ENCODE measurements around the gene SESN1.
"Not testable (repeated sequence)": the region's sequence is repeated elsewhere in the genome, so short reads cannot be mapped to it uniquely, and the experiment has no call there.

The SESN1 gene

GRCh38 chr6:109121411-109121810 is 26.8 kb upstream of the SESN1 start:
- Histone ChIP-seq H3K27ac (no peak overlapping the region), H3K4me3 (no peak overlapping the region), H3K9me3 (ENCODE audit: low read depth, low read length) (no peaks in the 10 kb centered on the region), H3K9ac (ENCODE audit: insufficient read length) (no peak overlapping the region), H3K36me3 (ENCODE audit: insufficient read depth, low read length) (no peaks in the 10 kb centered on the region)
- TF ChIP-seq FOXP2 (optimal IDR thresholded peaks at IDR 0.05; ENCODE audit: control extremely low read depth, extremely low read length, insufficient read depth) = no peak
- TF ChIP-seq POLR2AphosphoS5 (IDR thresholded peaks at IDR 0.05; ENCODE audit: borderline replicate concordance, low read depth, low read length) = no peak
- TF ChIP-seq EZH2 (IDR thresholded peaks at IDR 0.05) = no peak
- no peak for DNase-seq (ENCODE audit: low read depth, low spot score)

DNA sequence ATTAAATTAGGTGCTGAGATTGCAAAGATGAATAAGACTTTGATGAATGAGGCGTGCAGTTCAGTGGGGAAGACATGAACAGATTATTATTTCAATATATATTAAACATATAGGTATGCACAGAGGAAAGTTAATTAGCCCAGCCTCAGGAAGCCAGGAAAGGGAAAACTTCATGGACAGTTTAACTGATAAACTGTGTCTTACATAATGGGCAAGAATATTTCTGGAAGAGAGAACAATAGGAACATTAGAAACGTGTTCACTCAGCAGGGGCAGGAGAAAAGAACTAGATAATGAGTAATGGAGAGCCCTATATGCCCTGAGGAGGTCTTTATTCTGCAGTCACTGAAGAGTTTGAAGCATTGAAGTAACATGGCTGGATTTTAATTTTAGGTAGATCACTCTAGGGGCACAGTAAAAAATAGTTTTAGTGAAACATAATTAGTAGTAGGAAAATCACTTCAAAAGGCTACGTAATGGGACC is 24.3 kb upstream of the SESN1 start:
- Histone ChIP-seq H3K36me3 (ENCODE audit: insufficient read depth, low read length) (no peaks in the 10 kb centered on the region), H3K9me3 (ENCODE audit: low read depth, low read length) (no peaks in the 10 kb centered on the region), H3K9ac (ENCODE audit: insufficient read length) (no peak overlapping the region), H3K27ac (no peak overlapping the region), H3K4me3 (no peak overlapping the region)
- DNase-seq (ENCODE audit: low read depth, low spot score) = no peak
- TF ChIP-seq POLR2AphosphoS5 (IDR thresholded peaks at IDR 0.05; ENCODE audit: borderline replicate concordance, low read depth, low read length) = no peak
- no peak for TF ChIP-seq FOXP2 (optimal IDR thresholded peaks at IDR 0.05; ENCODE audit: control extremely low read depth, extremely low read length, insufficient read depth)
- no peak for TF ChIP-seq EZH2 (IDR thresholded peaks at IDR 0.05)

GRCh38 chr6:109118337-109118736 is 23.7 kb upstream of the SESN1 start:
- H3K36me3 ChIP-seq (ENCODE audit: insufficient read depth, low read length) = no peaks in the 10 kb centered on the region
- no peak overlapping the region for H3K27ac ChIP-seq
- no peak overlapping the region for H3K9ac ChIP-seq (ENCODE audit: insufficient read length)
- H3K4me3 ChIP-seq = no peak overlapping the region
- no peak for DNase-seq (ENCODE audit: low read depth, low spot score)
- no peaks in the 10 kb centered on the region for H3K9me3 ChIP-seq (ENCODE audit: low read depth, low read length)
- TF ChIP-seq EZH2 (IDR thresholded peaks at IDR 0.05) = no peak
- no peak for TF ChIP-seq POLR2AphosphoS5 (IDR thresholded peaks at IDR 0.05; ENCODE audit: borderline replicate concordance, low read depth, low read length)
- no peak for TF ChIP-seq FOXP2 (optimal IDR thresholded peaks at IDR 0.05; ENCODE audit: control extremely low read depth, extremely low read length, insufficient read depth)

GRCh38 chr6:109117346-109118035 is 22.8 kb upstream of the SESN1 start:
- Histone ChIP-seq H3K27ac (no peak overlapping the region), H3K36me3 (ENCODE audit: insufficient read depth, low read length) (no peaks in the 10 kb centered on the region), H3K9me3 (ENCODE audit: low read depth, low read length) (no peaks in the 10 kb centered on the region), H3K4me3 (no peak overlapping the region), H3K9ac (ENCODE audit: insufficient read length) (no peak overlapping the region)
- TF ChIP-seq EZH2 (IDR thresholded peaks at IDR 0.05) = no peak
- TF ChIP-seq POLR2AphosphoS5 (IDR thresholded peaks at IDR 0.05; ENCODE audit: borderline replicate concordance, low read depth, low read length) = no peak
- no peak for TF ChIP-seq FOXP2 (optimal IDR thresholded peaks at IDR 0.05; ENCODE audit: control extremely low read depth, extremely low read length, insufficient read depth)
- DNase-seq (ENCODE audit: low read depth, low spot score) = no peak

- not testable (repeated sequence) for DNase-seq (ENCODE audit: low read depth, low spot score); H3K27ac ChIP-seq; H3K9ac ChIP-seq (ENCODE audit: insufficient read length); H3K9me3 ChIP-seq (ENCODE audit: low read depth, low read length); H3K36me3 ChIP-seq (ENCODE audit: insufficient read depth, low read length); H3K4me3 ChIP-seq
These were observed 18.0 kb upstream of the SESN1 start for GRCh38 chr6:109112663-109113062.

- H3K9ac ChIP-seq (ENCODE audit: insufficient read length); H3K9me3 ChIP-seq (ENCODE audit: low read depth, low read length); H3K4me3 ChIP-seq; DNase-seq (ENCODE audit: low read depth, low spot score); H3K27ac ChIP-seq: not testable (repeated sequence)
- peaks cover 11% of the 10 kb centered on the region; the same call in 1 of the 2 replicates for H3K36me3 ChIP-seq (ENCODE audit: insufficient read depth, low read length)
These were observed 15.0 kb upstream of the SESN1 start for GRCh38 chr6:109109663-109110062.

GRCh38 chr6:109105681-109106080 is 11.0 kb upstream of the SESN1 start:
- no peak for DNase-seq (ENCODE audit: low read depth, low spot score)
- Histone ChIP-seq H3K27ac (no peak overlapping the region), H3K9ac (ENCODE audit: insufficient read length) (no peak overlapping the region), H3K36me3 (ENCODE audit: insufficient read depth, low read length) (peaks cover 18% of the 10 kb centered on the region; the same call in 1 of the 2 replicates), H3K4me3 (no peak overlapping the region), H3K9me3 (ENCODE audit: low read depth, low read length) (no peaks in the 10 kb centered on the region; the same call in 1 of the 2 replicates)
- no peak for TF ChIP-seq POLR2AphosphoS5 (IDR thresholded peaks at IDR 0.05; ENCODE audit: borderline replicate concordance, low read depth, low read length)
- TF ChIP-seq FOXP2 (optimal IDR thresholded peaks at IDR 0.05; ENCODE audit: control extremely low read depth, extremely low read length, insufficient read depth) = no peak
- no peak for TF ChIP-seq EZH2 (IDR thresholded peaks at IDR 0.05)

DNA sequence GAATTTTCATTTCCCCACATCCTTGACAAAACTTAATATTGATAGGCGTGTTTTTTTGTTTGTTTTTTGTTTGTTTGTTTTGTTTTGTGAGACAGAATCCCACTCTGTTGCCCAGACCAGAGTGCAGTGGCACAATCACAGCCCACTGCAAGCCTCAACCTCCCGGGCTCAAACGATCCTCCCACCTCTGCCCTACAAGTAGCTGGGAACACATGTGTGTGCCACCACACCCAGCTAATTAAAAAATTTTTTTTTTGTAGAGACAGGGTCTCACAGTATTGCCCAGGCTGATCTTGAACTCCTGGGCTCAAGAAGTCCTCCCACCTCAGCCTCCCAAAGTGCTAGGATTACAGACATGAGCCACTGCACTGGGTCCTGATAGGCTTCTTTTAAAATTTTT is 9.9 kb upstream of the SESN1 start:
- Histone ChIP-seq H3K9me3 (ENCODE audit: low read depth, low read length) (no peaks in the 10 kb centered on the region; the same call in 1 of the 2 replicates), H3K4me3 (no peak overlapping the region), H3K36me3 (ENCODE audit: insufficient read depth, low read length) (peaks cover 22% of the 10 kb centered on the region), H3K27ac (no peak overlapping the region), H3K9ac (ENCODE audit: insufficient read length) (no peak overlapping the region)
- no peak for DNase-seq (ENCODE audit: low read depth, low spot score)
- no peak for TF ChIP-seq FOXP2 (optimal IDR thresholded peaks at IDR 0.05; ENCODE audit: control extremely low read depth, extremely low read length, insufficient read depth)
- no peak for TF ChIP-seq EZH2 (IDR thresholded peaks at IDR 0.05)
- no peak for TF ChIP-seq POLR2AphosphoS5 (IDR thresholded peaks at IDR 0.05; ENCODE audit: borderline replicate concordance, low read depth, low read length)

- Histone ChIP-seq H3K9ac (ENCODE audit: insufficient read length) (no peak overlapping the region), H3K27ac (no peak overlapping the region), H3K36me3 (ENCODE audit: insufficient read depth, low read length) (peaks cover 20% of the 10 kb centered on the region), H3K9me3 (ENCODE audit: low read depth, low read length) (no peaks in the 10 kb centered on the region; the same call in 1 of the 2 replicates), H3K4me3 (no peak overlapping the region)
- no peak for DNase-seq (ENCODE audit: low read depth, low spot score)
- TF ChIP-seq POLR2AphosphoS5 (IDR thresholded peaks at IDR 0.05; ENCODE audit: borderline replicate concordance, low read depth, low read length) = no peak
- TF ChIP-seq EZH2 (IDR thresholded peaks at IDR 0.05) = no peak
- TF ChIP-seq FOXP2 (optimal IDR thresholded peaks at IDR 0.05; ENCODE audit: control extremely low read depth, extremely low read length, insufficient read depth) = no peak
These were observed 9.3 kb upstream of the SESN1 start for GRCh38 chr6:109103942-109104341.

Data from SK-N-MC (cell line).